ENCODE data around the gene TMPRSS11B. TPM values are rescaled to one million over a fixed set of nuclear protein-coding genes. Genes with fewer than 3 reads are reported as not detected.

Gene TMPRSS11B
- total and polyA plus RNA-seq, 2 donors (not counting 1 experiment from before 2014, with no cell fraction given) = not detected

DNA sequence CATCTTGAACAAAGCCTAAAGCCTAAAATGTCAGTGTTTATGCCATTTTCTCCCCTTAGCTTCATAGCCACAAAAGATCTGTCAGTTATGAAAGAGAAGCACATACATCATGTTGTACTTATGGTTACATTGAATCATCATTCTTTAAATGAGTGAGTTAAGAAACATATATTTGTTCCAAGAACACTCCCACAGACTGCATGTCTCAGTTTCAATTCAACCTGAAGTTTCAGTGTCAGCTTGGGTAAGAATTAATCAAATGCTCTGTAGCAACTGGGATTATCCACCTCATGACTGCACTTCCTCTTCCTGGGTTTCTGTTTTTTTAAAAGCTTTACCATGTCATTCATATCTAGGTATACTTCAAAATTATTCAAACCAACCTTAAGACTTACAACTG lies 3.9 kb upstream of the TMPRSS11B start:
- ChIA-PET CTCF (no interaction called here), POLR2A (no interaction called here)
- Mint-ChIP-seq H3K27ac (no peak overlapping the region), H3K4me1 (no peaks in the 10 kb centered on the region), H3K4me3 (no peak overlapping the region), H3K9me3 (ENCODE audit: insufficient read depth) (no peaks in the 10 kb centered on the region), H3K27me3 (peaks cover 10% of the 10 kb centered on the region)
- no peak overlapping the region for H3K9ac ChIP-seq (ENCODE audit: low read length)
- no peaks in the 10 kb centered on the region for H3K79me2 ChIP-seq (ENCODE audit: control insufficient read depth, insufficient read depth, low read length)
- H4K20me1 ChIP-seq (ENCODE audit: control insufficient read depth, insufficient read depth, low read length, poor library complexity, severe bottlenecking) = no peaks in the 10 kb centered on the region
- H3K4me3 ChIP-seq (ENCODE audit: control extremely low read depth in 1 of 5, extremely low read depth in 1 of 5, insufficient read depth in 1 of 5, low read depth in 2 of 5, low read length in 4 of 5) = no peak overlapping the region
- H3K27ac ChIP-seq (ENCODE audit: low read length in 2 of 2) = no peak overlapping the region
- H3K9me3 ChIP-seq (ENCODE audit: control extremely low read depth in 1 of 3, control insufficient read depth in 2 of 3, insufficient read depth in 1 of 3, low read length in 2 of 3) = no peaks in the 10 kb centered on the region
- no peaks in the 10 kb centered on the region for H3K27me3 ChIP-seq (replicated peaks in 1 of 4; ENCODE audit: control extremely low read depth in 1 of 4, control insufficient read depth in 3 of 4, insufficient read depth in 4 of 4, low read length in 3 of 4)
- DNase-seq (no peak), ATAC-seq (ENCODE audit: low read depth) (no peak)
- intact Hi-C loops (cut with micrococcal nuclease) = no loop called here
- no peak overlapping the region for H3K4me2 ChIP-seq (replicated peaks; ENCODE audit: low read depth, low read length, poor library complexity, severe bottlenecking)
- TF ChIP-seq EZH2 (IDR thresholded peaks at IDR 0.05; ENCODE audit: borderline replicate concordance, insufficient read depth, low read depth, low read length, poor library complexity, severe bottlenecking) = no peak
- TF ChIP-seq, protein P1, sequence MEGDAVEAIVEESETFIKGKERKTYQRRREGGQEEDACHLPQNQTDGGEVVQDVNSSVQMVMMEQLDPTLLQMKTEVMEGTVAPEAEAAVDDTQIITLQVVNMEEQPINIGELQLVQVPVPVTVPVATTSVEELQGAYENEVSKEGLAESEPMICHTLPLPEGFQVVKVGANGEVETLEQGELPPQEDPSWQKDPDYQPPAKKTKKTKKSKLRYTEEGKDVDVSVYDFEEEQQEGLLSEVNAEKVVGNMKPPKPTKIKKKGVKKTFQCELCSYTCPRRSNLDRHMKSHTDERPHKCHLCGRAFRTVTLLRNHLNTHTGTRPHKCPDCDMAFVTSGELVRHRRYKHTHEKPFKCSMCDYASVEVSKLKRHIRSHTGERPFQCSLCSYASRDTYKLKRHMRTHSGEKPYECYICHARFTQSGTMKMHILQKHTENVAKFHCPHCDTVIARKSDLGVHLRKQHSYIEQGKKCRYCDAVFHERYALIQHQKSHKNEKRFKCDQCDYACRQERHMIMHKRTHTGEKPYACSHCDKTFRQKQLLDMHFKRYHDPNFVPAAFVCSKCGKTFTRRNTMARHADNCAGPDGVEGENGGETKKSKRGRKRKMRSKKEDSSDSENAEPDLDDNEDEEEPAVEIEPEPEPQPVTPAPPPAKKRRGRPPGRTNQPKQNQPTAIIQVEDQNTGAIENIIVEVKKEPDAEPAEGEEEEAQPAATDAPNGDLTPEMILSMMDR (IDR thresholded peaks at IDR 0.05) = no peak
- no peaks in the 10 kb centered on the region for H3K4me1 ChIP-seq (ENCODE audit: control insufficient read depth in 2 of 2, insufficient read depth in 2 of 2, low read length in 2 of 2)
- H2AFZ ChIP-seq (ENCODE audit: insufficient read depth, low read depth, low read length, poor library complexity, severe bottlenecking) = no peak overlapping the region
- no peaks in the 10 kb centered on the region for H3K36me3 ChIP-seq (replicated peaks in 1 of 2; ENCODE audit: control extremely low read depth in 1 of 2, control insufficient read depth in 1 of 2, extremely low read depth in 1 of 2, insufficient read depth in 2 of 2, low read length in 1 of 2)

DNA sequence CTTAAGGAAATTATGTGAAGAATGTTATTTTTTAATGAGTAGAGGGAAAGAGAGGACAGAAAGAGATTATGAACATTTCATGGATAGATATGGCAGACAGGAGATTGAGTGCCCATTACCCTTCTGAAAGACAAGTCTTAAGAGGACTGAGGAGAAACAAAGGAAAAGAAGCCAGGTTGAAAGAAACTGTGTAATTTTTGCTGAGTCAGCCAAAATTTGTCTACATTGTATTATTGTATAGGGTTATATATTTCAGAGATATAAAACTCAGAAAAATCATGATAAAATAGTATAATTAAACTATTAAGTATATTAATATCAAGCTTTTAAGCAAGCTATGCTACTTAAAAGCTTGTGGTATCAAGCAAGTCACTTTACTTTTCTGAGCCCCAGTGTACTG lies 4.9 kb downstream of the TMPRSS11B start:
- CTCF ChIA-PET = no interaction called here
- intact Hi-C loops (cut with micrococcal nuclease) = no loop called here

More for the DNA sequence above, 4.9 kb downstream of the TMPRSS11B start:
- no peak overlapping the region for H3K4me3 ChIP-seq (ENCODE audit: control extremely low read depth in 1 of 5, extremely low read depth in 1 of 5, insufficient read depth in 1 of 5, low read depth in 2 of 5, low read length in 4 of 5)
- H3K4me2 ChIP-seq (replicated peaks; ENCODE audit: low read depth, low read length, poor library complexity, severe bottlenecking) = no peak overlapping the region
- no peaks in the 10 kb centered on the region for H3K9me3 ChIP-seq (ENCODE audit: control extremely low read depth in 1 of 3, control insufficient read depth in 2 of 3, insufficient read depth in 1 of 3, low read length in 2 of 3)
- DNase-seq (no peak), ATAC-seq (ENCODE audit: low read depth) (no peak)
- no peaks in the 10 kb centered on the region for H3K9me3 Mint-ChIP-seq (ENCODE audit: insufficient read depth)
- H4K20me1 ChIP-seq (ENCODE audit: control insufficient read depth, insufficient read depth, low read length, poor library complexity, severe bottlenecking) = no peaks in the 10 kb centered on the region
- no peaks in the 10 kb centered on the region for H3K27me3 ChIP-seq (replicated peaks in 1 of 4; ENCODE audit: control extremely low read depth in 1 of 4, control insufficient read depth in 3 of 4, insufficient read depth in 4 of 4, low read length in 3 of 4)
- TF ChIP-seq, protein P1 (IDR thresholded peaks at IDR 0.05) = no peak
- TF ChIP-seq EZH2 (IDR thresholded peaks at IDR 0.05; ENCODE audit: borderline replicate concordance, insufficient read depth, low read depth, low read length, poor library complexity, severe bottlenecking) = no peak
- no peaks in the 10 kb centered on the region for H3K36me3 ChIP-seq (replicated peaks in 1 of 2; ENCODE audit: control extremely low read depth in 1 of 2, control insufficient read depth in 1 of 2, extremely low read depth in 1 of 2, insufficient read depth in 2 of 2, low read length in 1 of 2)
- no peak overlapping the region for H3K27ac Mint-ChIP-seq
- POLR2A ChIA-PET = no interaction called here
- H3K27me3 Mint-ChIP-seq = peaks cover 17% of the 10 kb centered on the region
- H3K4me3 Mint-ChIP-seq = no peak overlapping the region
- no peaks in the 10 kb centered on the region for H3K4me1 ChIP-seq (ENCODE audit: control insufficient read depth in 2 of 2, insufficient read depth in 2 of 2, low read length in 2 of 2)
- no peak overlapping the region for H2AFZ ChIP-seq (ENCODE audit: insufficient read depth, low read depth, low read length, poor library complexity, severe bottlenecking)
- H3K4me1 Mint-ChIP-seq = no peaks in the 10 kb centered on the region
- no peaks in the 10 kb centered on the region for H3K79me2 ChIP-seq (ENCODE audit: control insufficient read depth, insufficient read depth, low read length)
- H3K9ac ChIP-seq (ENCODE audit: low read length) = no peak overlapping the region
- H3K27ac ChIP-seq (ENCODE audit: low read length in 2 of 2) = no peak overlapping the region
